AG09319 (cell line): Measurements from ENCODE around the gene CAMK2D.

Source experiments
- DNase-seq: peaks from one replicate; pipeline ENCODE4 v3.0.0-alpha.2; 2010; ENCODE audit warnings: low read depth; ENCODE audit errors: extremely low read depth
- CTCF ChIP-seq: IDR thresholded peaks from 2 replicates; pipeline ENCODE4 v1.5.1; 2011; ENCODE audit warnings: low read depth, mild to moderate bottlenecking, inconsistent platforms, low read length, moderate library complexity

CAMK2D gene

DNA sequence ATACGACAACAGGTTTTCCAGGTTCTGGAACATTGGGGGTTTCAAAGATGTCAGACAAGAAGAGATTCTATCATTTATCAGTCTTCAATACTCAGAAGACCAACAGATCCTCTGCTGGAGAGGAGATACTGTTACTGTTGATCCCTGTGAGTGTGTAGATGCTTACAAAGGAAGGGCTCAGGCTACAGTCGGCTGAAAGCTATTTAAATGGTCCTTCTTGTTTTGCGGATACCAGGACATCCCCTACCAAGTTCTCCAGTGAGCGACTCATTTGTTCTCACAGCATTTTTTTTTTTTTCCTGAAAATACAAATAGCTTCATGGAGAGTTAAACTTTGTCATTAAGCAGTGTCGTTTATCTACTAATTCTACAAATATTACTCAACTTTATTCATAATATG lies 201.6 kb downstream of the CAMK2D start:
- DNase-seq, result no peak
- TF ChIP-seq CTCF, result no peak

- DNase-seq, result no peak
- TF ChIP-seq CTCF, result no peak
Observed at GRCh38 chr4:113556382-113557134, 205.0 kb downstream of the CAMK2D start.

DNA sequence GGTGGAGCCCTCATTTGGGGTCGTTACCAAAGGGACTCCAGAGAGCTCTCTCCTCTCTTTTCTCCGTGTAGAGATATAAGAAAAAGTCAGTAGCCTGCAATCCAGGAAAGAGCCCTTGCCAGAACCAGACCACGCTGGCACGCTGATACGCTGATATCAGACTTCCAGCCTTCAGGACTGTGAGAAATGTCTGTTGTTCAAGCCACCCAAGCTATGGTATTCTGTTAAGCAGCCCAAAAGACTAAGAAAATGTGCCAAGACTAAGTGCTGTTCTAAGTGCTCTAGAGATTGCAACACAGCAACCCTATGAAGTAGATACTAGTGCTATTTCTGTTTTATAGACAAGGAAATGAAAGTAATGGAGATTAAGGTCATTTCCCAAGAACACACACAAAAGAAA lies 205.7 kb downstream of the CAMK2D start:
- no peak for DNase-seq
- TF ChIP-seq CTCF, result no peak

GRCh38 chr4:113553082-113553481 lies 208.5 kb downstream of the CAMK2D start:
- TF ChIP-seq CTCF, result no peak
- DNase-seq, result no peak

GRCh38 chr4:113550510-113550909 lies 211.0 kb downstream of the CAMK2D start:
- no peak for TF ChIP-seq CTCF
- no peak for DNase-seq

- TF ChIP-seq CTCF, result no peak
- no peak for DNase-seq
Observed at GRCh38 chr4:113548303-113548702, 213.2 kb downstream of the CAMK2D start.

DNA sequence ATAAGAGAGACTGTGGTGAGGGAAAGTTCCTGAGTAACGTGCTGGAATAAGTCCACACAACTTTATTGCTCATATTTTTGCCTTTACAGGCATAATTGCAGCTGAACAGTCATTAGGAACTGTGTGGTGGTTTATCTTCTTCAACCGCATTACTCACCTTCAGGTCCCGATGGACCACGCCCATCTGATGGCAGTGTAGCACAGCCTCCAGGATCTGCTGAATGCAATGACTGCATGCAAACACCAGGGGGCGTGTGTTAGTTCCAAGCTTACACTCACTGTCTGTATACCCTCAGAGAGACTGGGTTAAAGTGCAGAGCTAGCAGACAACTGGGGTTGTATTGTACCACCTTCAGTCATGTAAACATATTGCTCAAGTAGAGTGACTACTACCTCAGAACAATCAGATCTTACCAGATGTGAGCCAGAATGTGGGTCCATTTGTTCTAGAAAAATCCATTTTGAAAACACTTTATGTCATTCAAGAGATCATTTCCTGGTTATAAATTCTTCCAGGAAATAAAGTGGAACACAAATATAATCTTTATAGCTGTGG lies 214.0 kb downstream of the CAMK2D start:
- peak; percentile 95 for TF ChIP-seq CTCF
- DNase-seq, result peak; percentile 83
